Subcutaneous adipose tissue (tissue), 4 donors: ENCODE results near the gene DCPS. TPM values are rescaled to one million over a fixed set of nuclear protein-coding genes. Genes with fewer than 3 reads are reported as not detected.

Experiments
- total RNA-seq, 4 donors: library from RNA; depleted of rRNA; stranded (reverse); fragments of >200 nt; gene quantifications; one replicate each; pipeline ENCODE4 v1.1.0, GENCODE V29; 2016
- TF ChIP-seq, protein P1 (sequence below): fragments of 450-650 bp; IDR thresholded peaks from one replicate; pipeline ENCODE4 v1.5.1; 2016; ENCODE audit warnings: low read depth, mild to moderate bottlenecking, control low read depth, antibody characterized with exemption, moderate library complexity

Gene DCPS
- total RNA-seq, 4 donors from 2014 or later: 5.3 to 12.6 (median 7.9) TPM

DNA sequence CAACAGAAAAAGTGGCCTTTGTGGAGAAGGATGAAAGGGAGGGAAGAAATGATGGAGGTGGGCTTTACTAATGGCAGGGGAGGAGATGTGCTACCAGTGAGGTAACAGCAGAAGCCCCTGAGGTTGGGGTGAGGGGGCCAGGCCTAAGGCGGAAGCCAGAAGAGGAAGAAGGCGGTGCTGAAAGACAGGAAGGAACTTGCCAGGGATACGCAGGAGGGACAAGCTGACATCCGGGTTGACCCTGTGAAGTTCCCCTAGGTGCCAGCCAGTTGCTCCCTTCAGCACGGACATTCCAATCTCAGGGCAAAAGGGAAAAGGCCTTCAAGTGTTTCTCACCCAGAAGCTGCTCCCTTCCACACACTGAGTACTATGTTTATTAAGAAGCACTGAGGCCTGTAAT lies 23.3 kb upstream of the DCPS start:
- TF ChIP-seq, protein P1, sequence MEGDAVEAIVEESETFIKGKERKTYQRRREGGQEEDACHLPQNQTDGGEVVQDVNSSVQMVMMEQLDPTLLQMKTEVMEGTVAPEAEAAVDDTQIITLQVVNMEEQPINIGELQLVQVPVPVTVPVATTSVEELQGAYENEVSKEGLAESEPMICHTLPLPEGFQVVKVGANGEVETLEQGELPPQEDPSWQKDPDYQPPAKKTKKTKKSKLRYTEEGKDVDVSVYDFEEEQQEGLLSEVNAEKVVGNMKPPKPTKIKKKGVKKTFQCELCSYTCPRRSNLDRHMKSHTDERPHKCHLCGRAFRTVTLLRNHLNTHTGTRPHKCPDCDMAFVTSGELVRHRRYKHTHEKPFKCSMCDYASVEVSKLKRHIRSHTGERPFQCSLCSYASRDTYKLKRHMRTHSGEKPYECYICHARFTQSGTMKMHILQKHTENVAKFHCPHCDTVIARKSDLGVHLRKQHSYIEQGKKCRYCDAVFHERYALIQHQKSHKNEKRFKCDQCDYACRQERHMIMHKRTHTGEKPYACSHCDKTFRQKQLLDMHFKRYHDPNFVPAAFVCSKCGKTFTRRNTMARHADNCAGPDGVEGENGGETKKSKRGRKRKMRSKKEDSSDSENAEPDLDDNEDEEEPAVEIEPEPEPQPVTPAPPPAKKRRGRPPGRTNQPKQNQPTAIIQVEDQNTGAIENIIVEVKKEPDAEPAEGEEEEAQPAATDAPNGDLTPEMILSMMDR: no peak

DNA sequence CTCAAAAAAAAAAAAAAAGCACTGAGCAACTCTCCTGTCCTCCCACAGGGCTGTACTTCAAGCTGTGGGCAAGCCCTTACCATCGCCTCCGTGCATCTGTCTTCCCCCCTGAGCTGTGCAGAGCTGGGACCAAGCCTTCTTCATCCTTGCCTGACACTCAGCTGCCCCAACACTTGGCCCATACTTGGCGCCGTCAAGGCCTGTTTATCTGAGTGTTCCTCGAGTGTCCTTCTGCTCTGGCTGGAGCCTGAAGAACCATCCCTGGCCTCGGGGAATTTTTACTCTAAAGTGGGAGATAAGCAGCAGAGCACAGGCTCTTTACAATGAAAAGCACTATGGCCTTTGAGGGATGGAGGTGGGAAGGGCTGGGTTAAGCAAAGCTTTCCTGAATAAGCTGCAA lies 22.6 kb upstream of the DCPS start:
- TF ChIP-seq, protein P1: no peak

DNA sequence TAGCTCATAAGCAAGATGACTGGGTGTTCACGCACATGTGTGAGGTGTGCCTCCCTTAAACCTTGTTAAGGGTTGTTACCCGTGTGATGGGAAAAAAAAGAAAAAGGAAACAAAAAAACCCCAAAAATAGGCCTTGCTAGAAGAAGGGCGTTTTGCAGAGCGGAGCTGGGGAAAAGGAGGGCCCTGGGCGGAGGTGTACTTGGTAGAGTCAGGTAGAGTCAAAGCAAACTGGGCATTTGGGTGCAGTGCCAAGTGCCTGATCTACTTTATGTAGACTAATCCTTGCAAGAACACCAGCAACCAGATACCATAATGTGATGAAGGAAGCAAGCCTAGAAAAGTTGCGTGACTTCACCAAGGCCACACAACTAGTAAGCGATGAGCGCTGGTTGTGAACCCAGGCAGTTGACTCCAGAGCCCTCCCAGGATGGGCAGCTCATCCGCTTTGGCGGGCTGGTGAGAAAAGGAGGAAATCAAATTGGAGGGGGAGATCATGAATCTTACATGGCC lies 22.1 kb upstream of the DCPS start:
- TF ChIP-seq, protein P1: no peak

DNA sequence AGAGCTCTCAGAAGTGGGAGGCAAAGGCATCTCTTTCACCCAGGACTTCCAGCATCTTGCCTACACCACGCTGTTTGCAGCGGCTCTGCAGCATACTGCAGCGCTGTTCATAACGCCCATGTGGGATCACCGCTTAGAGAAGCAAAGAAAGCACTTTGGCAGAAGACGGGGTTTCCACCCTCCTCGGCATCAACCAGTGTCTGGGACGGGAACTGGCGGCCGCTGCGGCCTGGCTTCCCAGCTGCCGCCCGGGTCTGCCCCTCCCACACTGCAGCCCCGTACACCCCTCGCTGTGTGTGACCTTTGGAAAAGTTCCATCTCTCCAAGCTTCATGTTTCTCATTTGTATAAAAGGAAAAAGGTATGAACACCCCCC lies 21.5 kb upstream of the DCPS start:
- TF ChIP-seq, protein P1: no peak

DNA sequence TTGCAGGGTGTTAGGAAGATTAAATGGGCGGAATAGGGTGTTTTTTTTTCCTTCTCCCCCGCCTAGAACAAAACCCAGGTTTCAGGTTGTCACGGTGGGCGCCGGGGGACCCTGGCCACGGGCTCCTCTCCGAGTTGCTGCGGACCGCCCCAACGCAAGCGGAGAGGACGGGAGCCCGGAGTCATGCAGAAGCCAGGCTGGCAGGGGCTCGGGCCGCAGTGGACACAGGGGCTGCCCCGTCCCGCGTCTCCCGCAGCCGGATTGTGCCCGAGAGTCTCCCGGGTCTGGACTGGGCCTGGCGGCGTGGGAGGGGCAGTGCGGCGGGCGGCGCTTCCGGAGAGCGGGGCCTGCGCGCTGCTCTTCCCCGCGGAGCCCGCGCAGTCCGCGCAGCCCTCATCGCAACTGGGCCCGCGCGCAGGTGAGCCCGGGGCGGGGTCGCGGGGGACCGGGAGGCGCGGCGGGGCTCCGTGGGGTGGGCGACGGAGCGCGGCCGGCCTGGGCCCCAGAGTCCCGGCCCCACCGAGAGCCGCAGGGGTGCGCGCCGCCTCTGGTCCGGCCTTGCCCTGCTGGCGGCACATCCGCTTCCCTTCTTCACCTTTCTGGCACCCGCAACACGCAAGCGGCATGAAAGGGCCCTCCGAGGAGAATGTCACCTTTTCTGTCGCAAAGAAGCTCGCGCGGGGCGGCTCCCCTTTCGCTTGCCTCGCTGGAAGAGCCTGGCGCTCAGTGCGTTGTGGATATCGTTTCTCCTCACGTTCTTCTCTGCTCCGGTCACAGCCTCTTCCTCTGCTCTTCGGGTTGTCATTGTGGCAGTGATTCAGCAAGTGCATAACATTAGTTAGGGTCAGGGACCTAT lies 20.9 kb upstream of the DCPS start, which contains the start of gene TIRAP:
Gene TIRAP, plus strand, starts transcription at position 358 of the 856 bp plus-strand sequence. CDS start 7,802 bp downstream, outside the sequence.
- TF ChIP-seq, protein P1: no peak

DNA sequence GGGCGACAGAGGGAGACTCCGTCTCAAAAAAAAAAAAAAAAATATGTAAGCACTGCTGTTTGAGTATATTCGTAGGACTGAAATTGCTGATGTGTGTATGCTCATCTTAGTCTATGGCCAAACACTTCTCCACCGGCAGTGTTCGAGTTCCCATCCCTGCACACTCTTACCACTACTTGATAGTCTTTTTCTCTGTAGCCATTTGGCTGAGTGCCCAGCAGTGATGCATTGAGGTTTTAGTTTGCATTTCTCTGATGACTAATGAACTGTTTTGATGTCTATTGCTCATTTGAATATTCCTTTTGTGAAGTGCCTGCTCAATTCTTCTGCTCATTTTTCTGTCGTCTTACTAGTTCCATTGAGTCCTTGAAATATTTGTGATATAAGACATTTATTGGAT lies 19.0 kb upstream of the DCPS start:
- TF ChIP-seq, protein P1: no peak

DNA sequence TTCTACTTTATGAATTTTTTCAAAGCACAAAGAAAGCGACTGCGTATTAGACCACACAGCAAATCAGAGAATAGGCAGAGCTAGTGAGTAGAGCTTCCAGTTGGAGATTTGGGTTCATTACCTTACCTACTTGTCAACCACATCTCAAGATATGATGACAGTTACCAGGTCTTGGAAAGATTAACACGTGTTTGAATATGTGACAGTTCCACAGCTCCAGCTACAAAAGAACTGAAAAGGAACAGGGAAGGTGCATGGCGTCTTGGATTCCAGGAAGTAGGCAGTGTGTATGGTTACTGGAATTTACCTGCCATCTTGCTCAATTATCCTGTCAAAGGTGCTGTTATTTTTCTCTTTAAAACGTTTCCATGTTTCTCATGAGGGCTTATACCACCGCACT lies 15.6 kb upstream of the DCPS start:
- TF ChIP-seq, protein P1: no peak
